ENCODE data around the gene EXD3.
A peak's percentile ranks its signal among the peaks of the same experiment; 100 is the strongest.

Gene EXD3

DNA sequence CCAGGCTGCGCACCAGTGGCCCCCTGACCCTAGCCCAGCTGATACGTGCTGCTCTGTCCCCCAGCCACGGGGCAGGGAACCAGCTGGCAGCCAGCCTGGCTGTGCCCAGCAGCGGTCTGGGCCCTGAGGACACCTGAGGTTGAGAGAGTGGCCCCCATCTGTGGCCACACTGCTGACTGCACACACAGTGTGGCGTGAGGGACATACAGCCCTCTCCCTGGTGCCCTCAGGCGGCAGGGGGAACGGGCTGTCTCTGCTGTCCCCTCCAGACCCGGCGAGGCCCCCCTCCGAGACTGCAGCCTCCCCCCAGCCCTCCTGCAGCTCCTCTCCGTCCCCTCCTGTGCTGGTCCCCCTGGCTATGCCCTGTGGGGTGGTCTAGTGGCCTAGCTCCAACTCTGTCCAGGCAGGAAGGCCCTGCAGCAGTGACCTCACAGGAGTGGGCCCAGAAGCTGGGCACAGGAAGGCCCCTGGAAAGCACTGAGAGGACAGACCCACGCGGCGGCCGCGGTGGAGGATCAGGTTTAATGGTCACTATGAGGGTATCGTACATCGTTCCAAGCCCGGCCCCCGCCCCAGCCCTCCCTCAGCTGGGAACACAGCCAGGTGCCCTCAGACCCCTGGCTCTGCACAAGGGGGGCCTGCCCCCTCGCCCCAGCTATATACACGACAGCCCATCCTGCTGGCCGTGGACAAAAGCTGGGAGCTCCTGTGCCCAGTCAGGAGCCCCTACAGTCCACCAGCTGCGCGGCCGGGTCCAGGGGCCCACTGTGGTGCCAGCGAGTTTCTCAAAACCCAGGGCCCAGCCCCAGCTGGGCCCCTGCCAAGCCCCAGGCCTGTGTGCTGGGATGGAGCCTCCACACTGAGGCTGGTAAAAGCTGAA is 25.0 kb upstream of the EXD3 start:
- no peak for DNase-seq (ENCODE audit: low spot score)

DNA sequence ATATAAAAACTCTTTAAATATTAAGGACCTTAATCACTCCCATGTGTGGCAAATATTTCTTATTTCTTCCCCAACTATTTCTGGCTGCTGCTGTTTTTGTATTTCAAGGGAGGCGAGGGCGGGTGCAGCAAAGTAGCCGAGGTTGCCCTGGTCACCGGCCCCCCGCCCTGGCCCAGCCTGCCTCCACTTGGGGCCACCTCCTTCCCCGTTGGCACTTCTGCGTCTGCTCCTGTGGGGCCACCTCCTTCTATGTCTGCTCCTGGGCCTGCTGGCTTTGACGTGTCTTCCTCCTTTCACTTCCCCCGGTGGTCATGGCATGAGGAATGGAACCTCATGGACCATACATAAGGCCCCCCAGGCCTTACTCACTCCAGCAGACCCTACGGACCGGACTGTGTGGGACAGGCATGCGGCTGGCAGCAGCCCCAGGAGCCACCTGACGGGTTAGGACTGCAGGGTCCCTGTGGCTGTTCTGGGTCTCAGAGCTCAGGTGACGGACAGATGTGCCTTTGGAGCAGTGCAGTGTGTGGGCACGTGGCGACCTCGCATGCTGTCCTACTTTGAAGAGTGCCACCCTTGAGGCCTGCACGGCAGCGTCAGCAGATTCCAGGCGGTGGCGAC is 24.0 kb upstream of the EXD3 start:
- DNase-seq (ENCODE audit: low spot score), result no peak

DNA sequence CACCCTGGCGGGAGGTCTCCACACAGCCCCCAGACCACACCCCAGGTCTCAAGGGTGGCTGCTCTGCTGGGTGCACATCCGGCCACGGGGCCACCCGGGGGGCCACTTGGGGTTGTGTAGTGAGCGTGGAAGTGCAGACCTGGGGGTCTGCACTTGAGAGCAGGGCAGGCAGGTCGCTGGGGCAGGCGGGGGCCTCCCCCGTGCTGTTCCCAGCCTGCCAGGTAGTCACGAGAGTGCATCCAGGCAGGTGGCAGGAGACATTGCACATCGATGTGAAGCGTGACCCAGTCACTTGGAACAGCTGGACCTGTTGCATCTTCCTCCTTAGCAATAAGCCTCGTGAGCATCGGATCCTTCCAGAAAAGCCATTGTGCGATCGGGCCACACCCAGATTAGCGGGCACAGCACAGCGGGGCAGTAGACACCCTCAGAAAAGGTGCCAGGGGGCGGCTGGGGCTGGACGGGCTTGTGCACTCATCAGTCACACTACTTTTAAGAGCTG is 23.0 kb upstream of the EXD3 start:
- peak; percentile 77 for DNase-seq (ENCODE audit: low spot score)

DNA sequence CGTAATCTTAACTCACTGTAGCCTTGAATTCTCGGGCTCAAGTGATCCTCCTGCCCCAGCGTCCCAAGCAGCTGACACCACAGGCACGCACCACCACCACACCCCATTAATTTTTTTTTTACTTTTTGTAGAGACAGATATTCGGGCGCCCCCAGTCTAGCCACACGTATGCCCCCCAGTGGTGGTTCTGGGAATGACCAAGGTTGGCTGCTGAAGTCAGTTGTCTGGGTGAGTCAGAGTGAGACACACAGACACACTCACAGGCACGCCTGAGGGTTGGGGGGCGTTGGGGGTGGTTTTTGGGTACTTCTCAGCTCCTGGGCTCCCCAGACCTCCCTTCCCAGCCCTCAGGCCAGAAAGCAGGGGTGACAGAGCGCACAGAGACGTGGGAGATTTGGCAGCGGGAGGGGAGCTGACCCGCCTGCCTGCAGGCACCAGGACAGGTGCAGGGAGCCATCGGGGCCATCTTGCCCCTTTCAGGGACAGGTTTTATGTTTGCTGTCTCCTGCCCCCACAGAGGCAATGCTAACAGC is 22.4 kb upstream of the EXD3 start:
- peak; percentile 88 for DNase-seq (ENCODE audit: low spot score)

DNA sequence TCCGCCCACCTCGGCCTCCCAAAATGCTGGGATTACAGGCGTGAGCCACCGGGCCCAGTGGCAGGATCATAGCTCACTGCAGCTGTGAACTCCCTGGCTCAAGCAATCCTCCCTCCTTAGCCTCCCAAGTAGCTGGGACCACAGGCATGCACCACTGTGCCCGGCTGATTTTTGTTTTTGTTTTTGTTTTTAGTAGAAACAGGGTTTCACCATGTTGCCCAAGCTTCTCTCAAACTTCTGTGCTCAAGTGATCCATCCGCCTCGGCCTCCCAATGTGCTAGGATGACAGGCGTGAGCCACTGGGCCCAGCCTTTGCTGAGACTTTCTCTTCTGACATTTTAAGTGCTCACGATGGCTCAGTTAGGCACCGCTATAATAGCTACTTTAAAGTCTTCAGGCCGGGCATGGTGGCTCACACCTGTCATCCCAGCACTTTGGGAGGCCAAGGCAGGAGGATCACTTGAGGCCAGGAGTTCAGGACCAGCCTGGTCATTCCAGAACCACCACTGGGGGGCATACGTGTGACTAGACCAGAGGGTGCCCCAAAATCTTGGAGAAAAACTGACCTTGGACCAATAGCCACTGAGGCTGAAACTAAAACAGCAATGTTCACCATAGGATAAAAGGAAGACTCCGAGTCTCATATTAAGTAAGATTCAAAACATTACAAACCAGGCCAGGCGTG is 21.3 kb upstream of the EXD3 start:
- DNase-seq (ENCODE audit: low spot score), result peak; percentile 57

DNA sequence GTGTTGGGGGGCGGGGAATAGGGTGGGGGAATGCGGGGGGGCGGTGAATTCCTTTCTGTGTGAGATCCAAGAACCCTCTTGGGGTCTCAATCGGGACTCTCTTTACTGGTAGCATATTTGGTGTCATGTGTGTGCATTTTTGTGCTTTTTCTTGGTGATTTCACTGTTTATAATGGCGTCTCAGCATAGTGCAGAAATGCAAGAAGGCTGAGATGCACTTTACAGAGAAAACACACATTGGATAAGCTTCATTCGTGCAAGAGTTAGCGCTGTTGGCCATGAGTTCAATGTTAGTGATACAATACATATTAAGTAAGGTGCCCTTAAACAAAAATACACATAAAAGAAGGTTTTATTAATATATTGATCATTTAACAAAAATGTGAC is 19.0 kb upstream of the EXD3 start:
- DNase-seq (ENCODE audit: low spot score), result peak; percentile 78

DNA sequence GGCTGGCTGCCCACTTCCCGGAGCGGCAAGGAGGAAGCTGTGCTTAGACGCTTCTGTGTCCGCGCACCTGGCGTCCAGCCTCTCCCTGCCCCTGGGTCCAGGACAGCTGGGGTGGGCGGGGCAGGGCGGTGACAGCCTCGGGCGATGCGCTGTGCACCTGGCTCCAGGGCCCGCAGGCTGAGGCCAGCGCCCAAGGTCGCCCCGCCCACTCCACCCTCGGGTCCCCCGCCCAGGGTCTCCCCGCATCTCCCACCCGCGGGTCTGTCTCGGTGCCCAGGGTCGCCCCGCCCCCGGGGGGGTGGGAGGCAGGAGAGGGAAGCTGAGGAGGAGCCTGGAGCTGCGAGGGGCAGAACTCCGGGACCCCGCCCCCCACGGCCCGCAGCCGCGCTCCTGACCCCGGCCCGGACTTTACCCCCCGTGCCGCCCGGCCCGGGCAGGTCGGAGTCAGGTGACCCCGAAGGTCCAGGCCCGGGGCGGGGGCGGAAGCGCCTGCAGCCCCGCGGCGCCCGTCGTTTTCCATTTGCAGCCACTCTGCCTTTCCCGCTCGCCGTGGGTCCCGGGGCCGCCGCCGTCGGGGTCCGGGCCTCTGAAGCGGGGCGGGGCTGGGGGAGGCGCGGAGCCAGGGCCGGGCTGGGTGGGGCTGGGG is 18.4 kb upstream of the EXD3 start, which contains the start of gene ENTPD8:
Gene ENTPD8, minus strand, starts transcription at position 69 of the 646 bp plus-strand sequence. CDS start 3,072 bp downstream, outside the sequence.
- peak; percentile 91 for DNase-seq (ENCODE audit: low spot score)

DNA sequence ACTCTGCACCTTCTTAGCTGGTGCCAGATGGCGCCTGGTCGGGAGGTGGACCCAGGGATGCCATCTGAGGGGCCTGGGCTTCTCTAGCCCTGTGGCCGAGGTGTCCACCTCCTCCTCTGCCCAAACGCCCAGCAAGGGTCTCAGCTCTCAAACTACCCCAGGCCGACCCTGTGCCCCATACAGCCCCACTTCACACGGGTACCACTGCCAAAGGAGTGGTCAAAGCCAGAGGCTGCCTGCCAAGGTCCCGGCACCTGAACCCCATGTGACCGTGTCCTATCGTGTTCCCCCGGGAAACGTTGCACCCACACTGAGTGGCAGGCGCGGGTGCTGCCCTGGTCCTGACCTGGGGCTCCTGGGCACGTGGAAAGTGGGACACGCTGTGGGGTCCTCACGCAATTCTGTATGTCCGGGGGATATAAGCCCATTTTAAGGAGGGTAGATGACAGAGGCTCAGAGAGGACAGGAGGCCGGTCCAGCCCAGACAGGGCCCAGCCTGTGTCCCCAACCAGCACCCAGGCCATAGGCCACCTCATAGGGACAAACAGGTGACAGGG is 16.3 kb upstream of the EXD3 start:
- no peak for DNase-seq (ENCODE audit: low spot score)

DNA sequence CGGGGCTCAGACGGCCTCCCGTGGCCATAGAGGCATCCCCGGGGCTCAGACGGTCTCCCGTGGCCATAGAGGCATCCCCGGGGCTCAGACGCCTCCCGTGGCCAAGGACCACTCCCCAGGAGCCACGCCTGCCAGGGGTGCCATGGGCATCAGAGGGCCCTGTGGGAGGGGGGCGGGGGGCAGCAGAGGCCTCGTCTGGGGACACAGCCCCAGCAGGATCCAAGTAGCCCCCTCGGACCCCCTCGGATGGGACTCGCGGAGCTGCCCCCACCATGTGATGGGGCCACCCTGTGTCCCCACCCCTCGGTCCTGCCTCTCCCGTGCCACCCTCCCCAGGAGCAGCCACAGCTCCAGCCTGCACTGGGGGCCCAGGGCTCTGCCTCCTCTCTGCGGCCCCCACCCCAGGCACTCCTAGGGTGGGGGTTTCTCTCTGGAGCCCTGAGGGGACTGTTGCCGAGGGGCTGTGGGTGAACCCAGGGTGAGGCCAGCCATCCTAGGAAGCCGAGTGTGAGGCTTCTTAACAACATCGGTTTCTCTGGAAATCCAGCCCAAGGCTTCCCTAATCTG is 15.7 kb upstream of the EXD3 start:
- no peak for DNase-seq (ENCODE audit: low spot score)

DNA sequence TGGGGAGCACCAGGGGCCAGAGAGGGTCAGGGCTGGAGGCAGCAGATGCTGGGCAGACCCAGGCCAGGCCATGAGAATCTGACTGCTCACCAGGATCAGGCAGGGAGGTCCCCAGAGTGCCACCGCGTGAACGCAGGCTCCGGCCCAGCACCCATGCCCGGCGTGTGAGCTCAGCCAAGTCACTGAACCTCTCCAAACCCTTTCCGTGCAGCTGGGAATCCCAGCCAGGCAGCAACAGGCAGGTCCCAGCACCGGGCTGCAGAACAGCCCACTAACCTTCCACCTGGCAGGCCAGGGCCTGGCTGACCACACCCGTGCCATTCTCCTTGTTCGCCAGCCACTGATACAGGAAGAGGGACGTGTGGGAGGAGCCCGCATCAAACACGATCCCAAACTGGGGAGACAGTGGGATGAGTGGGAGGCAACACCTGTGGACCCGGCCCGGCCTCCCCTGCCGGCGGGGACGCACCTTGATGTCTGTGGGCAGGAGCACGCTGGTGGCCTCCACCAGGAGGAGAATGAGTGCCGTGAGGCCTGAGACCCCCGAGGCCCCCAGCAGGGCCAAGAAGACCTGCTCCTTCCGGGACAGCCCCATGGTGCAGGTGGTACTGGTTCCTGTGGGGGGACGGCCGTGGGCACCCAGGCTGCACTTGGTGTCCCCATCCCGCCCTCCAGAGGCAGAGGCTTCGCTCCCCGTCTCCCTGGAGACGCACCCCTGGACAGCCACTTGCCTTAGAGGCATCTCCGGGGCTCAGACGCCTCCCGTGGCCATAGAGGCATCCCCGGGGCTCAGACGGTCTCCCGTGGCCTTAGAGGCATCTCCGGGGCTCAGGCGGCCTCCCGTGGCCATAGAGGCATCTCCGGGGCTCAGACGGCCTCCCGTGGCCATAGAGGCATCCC is 15.0 kb upstream of the EXD3 start:
- peak; percentile 83 for DNase-seq (ENCODE audit: low spot score)

DNA sequence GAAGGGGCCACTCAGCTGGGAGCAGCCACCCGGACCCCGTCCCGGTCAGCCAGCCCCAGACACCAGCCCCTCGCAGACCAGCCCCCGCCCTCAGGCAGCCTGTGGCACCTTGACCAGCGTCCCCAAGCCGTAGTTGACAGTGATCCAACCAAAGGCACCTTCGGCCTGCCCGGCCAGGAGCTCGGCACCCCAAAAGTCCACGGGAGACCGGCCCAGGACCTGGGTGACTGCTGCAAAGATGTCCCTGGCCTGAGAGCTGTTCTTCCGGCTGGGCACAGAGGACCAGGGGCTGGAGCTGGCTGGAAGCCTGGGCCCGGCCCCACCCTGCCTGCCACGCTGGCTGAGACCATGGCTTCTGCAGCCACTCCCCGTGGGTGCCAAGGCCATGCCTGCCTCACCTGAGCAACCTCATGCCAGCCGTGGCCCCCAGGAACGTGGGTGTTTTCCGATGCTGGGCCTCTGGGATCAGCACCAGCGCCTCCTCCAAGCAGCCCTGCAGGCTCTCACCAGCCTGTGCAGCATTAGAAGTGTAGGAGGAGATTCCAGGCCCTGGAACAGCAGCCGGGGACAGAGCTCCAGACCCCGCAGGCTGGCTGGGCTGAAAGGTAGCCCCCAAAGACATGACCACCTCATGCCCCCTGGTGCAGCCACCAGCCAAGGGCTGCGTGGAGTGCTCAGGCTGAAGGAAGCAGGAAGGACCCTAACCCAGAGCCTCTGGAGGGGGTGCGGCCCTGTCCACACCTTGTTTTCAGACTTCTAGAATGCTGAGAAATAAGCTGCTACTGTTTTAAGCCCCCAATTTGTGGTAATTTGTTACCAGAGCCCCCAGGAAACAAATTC is 14.0 kb upstream of the EXD3 start:
- no peak for DNase-seq (ENCODE audit: low spot score)

DNA sequence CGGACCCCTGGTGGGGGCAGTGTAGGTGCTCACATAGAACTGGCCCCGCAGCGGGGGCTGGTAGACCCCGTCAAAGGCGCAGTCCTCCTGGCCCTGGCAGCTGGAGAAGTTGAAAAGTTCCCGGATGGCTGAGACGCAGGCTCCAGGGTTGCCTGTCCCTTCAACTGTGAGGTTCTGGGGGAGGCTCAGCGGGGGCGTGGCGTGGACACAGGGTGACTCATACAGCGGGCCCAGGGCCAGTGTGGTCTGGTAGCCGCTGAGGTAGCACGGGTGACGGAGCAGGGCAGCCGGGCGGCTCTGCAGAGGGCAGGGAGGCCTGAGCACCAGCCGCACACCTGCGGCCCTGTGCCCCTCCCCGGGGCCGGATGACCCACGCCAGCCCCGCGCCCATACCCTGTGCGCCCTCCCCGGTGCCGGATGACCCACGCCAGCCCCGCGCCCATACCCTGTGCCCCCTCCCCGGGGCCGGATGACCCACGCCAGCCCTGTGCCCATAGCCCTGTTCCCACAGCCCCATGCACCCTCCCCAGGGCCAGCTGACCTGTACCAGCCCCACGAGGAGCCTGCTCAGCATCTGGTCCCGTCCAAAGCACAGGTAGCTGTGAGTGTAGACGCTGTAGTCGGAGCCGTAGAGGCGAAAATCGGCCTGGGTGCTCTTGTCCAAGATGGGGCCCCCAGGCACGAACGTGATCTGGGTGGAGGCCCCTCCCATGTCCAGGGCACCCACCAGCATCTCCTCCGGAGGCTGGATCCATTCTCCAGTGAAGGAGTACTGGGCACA is 13.2 kb upstream of the EXD3 start:
- DNase-seq (ENCODE audit: low spot score), result peak; percentile 90

DNA sequence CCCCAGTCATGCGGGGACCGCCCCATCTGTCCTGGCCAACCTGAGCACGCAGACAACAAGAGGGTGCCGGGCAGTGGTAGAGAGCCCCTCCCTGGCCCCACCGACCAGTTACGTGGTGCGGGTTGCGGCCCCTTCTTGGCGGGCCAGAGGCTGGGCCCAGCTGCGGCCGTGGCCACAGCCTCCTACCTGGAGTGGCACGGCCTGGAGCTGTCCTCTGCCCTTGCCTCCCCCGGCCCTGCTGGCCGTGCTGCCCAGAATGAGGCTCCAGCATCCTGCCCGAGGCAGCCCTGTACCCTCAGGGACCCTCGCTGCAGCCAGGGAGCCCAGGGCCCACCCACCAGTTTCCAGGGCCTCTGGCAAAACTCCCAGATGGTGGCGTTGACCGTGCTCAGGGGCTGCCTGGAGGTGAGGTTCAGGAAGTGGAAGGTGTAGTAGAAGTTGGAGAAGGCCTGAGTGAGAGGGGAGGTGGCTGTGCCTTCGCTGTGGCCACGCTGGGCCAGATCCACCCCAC is 12.5 kb upstream of the EXD3 start:
- no peak for DNase-seq (ENCODE audit: low spot score)

DNA sequence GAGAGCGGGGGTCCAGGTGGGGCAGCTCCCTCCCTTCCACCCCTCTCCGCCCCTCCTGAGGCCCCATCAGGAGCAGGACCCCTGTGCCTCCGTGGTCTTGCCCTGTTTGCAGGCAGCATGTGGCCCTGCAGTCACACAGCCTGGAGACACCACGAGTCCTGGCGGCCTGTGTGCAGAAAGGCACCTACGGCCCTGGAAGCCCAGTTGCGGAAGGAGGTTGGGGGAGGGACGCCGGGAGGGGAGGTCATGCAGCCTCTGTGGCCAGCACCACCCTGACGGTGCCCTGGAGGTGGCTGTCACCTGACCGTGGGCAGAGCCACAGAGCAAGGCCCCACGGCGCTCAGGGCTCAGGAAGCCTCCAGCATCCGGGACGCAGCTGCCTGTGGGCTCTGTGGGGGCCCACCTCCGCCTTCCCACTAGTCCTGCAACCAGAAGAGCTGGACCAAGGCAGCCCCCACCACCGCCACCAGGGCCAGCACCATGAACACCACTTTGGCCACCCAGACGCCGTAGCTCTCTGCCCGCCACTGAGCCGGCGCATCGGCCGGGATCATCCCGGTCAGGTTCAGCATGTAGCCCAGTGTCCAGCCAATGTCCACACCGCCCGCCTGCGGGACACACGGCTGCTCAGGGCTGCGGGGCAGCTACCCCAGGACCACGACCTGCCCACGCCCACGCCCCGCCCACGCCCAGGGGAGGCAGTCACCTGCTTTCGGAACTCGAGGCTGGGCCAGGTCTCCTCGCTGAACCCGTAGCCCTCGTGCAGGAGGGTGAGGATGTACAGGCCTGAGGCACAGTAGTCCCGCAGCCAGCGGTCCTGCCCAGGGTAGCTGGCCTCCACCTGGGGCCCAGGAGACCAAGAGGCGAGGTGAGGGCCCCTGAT is 11.8 kb upstream of the EXD3 start:
- DNase-seq (ENCODE audit: low spot score), result no peak

DNA sequence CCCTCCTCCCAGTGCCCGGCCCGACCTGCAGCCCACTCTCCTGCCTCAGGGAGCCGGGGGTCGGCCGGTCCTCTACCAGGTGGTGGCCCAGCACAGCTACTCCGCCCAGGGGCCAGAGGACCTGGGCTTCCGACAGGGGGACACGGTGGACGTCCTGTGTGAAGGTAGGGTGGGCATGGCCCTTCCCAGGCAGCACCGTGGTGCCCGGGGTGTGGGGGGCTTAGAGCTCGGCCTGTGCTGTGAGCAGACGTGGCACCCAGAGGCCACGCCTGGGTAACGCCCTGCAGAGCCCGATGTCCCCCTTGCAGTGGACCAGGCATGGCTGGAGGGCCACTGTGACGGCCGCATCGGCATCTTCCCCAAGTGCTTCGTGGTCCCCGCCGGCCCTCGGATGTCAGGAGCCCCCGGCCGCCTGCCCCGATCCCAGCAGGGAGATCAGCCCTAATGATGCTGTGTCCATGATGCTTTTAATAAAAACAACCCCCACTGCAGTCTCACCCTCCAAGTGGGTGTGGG is 11.0 kb upstream of the EXD3 start:
- no peak for DNase-seq (ENCODE audit: low spot score)

DNA sequence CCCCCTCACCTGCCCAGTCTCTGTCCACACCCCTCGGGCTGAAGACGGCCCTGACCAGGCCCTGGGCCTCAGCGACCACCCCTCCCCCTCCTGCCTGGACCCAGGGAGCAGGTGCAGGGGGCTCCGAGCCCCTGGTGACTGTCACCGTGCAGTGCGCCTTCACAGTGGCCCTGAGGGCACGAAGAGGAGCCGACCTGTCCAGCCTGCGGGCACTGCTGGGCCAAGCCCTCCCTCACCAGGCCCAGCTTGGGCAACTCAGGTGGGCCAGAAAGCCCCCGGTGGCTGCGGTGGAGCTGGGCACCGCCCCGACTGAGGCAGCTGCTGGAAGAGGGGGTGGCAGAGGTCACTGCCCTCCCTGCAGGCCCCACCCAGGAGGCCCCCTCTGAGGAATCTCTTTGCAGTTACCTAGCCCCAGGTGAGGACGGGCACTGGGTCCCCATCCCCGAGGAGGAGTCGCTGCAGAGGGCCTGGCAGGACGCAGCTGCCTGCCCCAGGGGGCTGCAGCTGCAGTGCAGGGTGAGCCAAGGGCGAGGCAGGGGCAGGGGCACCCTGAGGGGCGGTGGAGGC is 10.5 kb upstream of the EXD3 start:
- no peak for DNase-seq (ENCODE audit: low spot score)
